Fibroblast of the aortic adventitia (primary cell): ENCODE results near the gene MREG. TPM values are rescaled to one million over a fixed set of nuclear protein-coding genes. Genes with fewer than 3 reads are reported as not detected.
A peak's percentile ranks its signal among the peaks of the same experiment; 100 is the strongest.

Experiments used
- DNase-seq: peaks from one replicate; pipeline ENCODE4 v3.0.0-alpha.2; 2010; ENCODE audit warnings: low read depth
- H3K4me3 ChIP-seq: 2 replicates; pipeline ENCODE4 v1.5.1; 2011; ENCODE audit warnings: low read depth, mild to moderate bottlenecking, control low read depth, low read length, moderate library complexity
- CTCF ChIP-seq: IDR thresholded peaks from 2 replicates; pipeline ENCODE4 v1.5.1; 2011; ENCODE audit warnings: mild to moderate bottlenecking, low read length, control low read depth, inconsistent platforms; ENCODE audit not compliant: insufficient read depth
- total RNA-seq: library from RNA; depleted of rRNA; stranded (reverse); fragments of >200 nt; gene quantifications from 2 replicates; pipeline ENCODE4 v1.2.3, GENCODE V29; 2012; ENCODE audit warnings: low replicate concordance

MREG gene
- total RNA-seq, 1 donor, result 2.8 TPM

DNA sequence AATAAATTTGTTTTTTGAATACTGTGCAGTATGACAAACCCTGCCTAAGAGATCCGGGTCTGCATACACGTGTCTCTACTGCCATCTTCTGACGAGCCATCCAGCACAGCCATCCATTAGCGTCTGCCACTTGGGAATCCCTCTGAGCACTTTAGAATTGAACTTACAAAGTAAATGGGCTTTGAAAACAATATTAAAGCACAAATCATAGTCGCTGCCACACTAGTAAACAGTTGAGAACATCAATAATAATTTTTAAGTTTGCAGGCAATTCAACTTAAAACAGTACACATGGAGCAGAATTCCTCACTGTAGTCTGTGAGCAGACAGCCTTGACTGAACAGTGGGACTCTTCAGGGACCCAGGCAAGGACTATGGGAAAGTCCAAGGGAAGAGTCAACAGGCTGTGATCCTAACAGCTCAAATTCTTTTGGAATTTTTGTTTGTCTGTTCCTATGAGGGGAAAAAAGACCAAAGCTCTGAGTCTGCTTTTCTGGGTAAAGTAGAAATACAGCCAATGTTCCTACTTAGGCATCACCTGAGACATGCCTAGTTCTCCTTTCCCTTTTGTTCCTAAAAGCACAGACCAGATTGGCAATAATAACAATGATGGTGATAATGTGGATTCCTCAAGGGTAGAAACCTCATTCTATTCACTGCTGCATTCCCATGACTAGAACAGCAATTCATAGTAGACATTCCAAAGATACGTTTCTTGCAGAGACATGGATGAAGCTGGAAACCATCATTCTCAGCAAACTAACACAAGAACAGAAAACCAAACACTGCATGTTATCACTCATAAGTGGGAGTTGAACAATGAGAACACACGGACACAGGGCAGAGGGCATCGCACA is 92.9 kb downstream of the MREG start:
- H3K4me3 ChIP-seq, result no peak overlapping the region
- peak; percentile 89 for TF ChIP-seq CTCF
- DNase-seq, result peak; percentile 93

DNA sequence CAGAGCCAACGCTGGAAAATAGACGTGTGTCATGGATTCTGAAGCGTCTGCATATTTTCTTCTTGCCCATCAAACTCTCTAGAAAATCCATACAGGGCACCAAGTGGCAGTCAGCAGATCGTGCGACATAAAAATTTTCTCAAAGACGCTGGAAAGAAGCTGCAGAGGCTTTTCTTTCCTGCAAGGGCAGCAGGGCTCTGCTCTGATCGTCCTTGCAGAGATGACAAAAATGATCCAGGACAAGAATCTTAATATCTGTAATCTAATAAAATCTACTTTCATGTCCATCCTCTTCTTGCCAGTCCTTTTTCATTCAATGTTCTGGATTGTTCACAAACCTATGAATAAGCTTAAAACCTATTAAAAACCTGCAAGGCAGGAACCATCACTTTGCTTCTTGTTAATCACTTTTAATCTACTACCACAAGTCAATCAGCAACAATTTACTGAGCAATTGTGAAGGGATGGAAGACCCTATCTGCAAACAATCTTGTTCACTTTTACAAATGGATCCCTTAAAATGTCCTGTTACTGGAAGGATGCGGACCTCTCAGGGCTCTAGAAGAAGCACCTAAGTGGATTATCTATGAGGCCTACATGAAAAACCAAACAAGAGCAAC is 93.6 kb downstream of the MREG start:
- no peak for DNase-seq
- H3K4me3 ChIP-seq, result no peak overlapping the region
- TF ChIP-seq CTCF, result no peak

- peak; percentile 20 for DNase-seq
- no peak for TF ChIP-seq CTCF
Observed at GRCh38 chr2:215918901-215919599, 94.3 kb downstream of the MREG start.

DNA sequence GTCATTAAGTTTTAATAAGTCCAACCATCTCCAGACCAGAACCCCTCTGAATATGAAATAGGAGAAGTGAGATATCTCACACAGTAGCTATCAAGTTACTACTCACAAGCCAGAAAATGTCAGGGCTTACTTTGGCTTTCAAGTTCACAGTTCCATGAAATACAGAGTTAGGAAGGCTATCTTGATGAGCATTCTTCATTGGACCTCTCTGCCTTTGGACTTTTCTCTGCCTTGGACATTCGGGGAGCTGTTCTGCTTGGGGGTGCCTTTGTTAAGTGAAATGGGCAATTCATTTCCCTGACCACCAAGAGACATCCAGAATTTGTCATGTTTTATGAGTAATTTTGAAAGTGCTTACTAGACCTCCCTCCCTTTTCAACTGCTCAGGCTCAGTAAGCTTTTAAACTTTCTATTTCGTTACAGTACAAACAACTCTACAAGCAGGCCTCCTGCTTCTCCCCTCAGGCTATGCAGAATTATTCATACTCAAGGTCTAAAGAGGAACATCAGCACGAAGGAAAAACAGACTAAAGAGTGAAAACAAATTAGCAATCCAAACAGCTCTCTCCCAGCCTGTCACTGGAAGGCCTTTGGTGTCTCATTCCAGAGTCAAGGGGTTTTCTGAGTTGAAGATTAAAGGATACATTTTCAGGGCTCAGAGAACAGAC is 95.3 kb downstream of the MREG start:
- H3K4me3 ChIP-seq, result no peak overlapping the region
- TF ChIP-seq CTCF, result no peak
- peak; percentile 65 for DNase-seq

More at GRCh38 chr2:215918901-215919599, 94.3 kb downstream of the MREG start:
- H3K4me3 ChIP-seq, result no peak overlapping the region

GRCh38 chr2:215915441-215915840 is 97.9 kb downstream of the MREG start:
- TF ChIP-seq CTCF, result no peak
- no peak overlapping the region for H3K4me3 ChIP-seq
- no peak for DNase-seq

GRCh38 chr2:215914777-215915165 is 98.6 kb downstream of the MREG start:
- no peak overlapping the region for H3K4me3 ChIP-seq
- no peak for TF ChIP-seq CTCF
- no peak for DNase-seq
